Caco-2 (cell line): ENCODE data around the gene CACNA2D4. TPM values are rescaled to one million over a fixed set of nuclear protein-coding genes. Genes with fewer than 3 reads are reported as not detected.
A peak's percentile ranks its signal among the peaks of the same experiment; 100 is the strongest.

Experiments used
- BruUV-seq: library from RNA; stranded (reverse); fragments of 400-500 nt; replicated peaks from 2 replicates; lab custom pipeline; 2021; lab: Mats Ljungman, UMichigan
- CTCF ChIA-PET: fragments of 300-600 bp; sonication (Branson Sonifier 250); formaldehyde crosslinking; loops from one replicate; lab custom pipeline; 2022; ENCODE audit warnings: antibody characterized with exemption; lab: Charles Lee
- POLR2A ChIA-PET: fragments of 300-600 bp; sonication (Branson Sonifier 250); formaldehyde crosslinking; loops from one replicate; lab custom pipeline; 2022; ENCODE audit warnings: antibody characterized with exemption; lab: Charles Lee
- DNase-seq, 2 experiments: peaks; one replicate each; pipeline versions ENCODE4 v3.0.0 to v3.0.0-alpha.2; 2020 to 2022
- H3K27me3 ChIP-seq: replicated peaks from 2 replicates; pipeline ENCODE4 v1.6.0; 2011; ENCODE audit warnings: low read length; ENCODE audit not compliant: control insufficient read depth, insufficient read depth
- H3K36me3 ChIP-seq: 2 replicates; pipeline ENCODE4 v1.5.1; 2011; ENCODE audit warnings: low read length; ENCODE audit not compliant: control insufficient read depth, insufficient read depth
- H3K4me1 ChIP-seq: fragments of 250-450 bp; sonication (Bioruptor Pico); 2 replicates; pipeline ENCODE4 v1.5.1; 2020; ENCODE audit warnings: mild to moderate bottlenecking
- H3K4me3 ChIP-seq: 2 replicates; pipeline ENCODE4 v1.5.1; 2011; ENCODE audit warnings: low read depth, mild to moderate bottlenecking, control low read depth, low read length
- H3K9me3 ChIP-seq: fragments of 250-450 bp; sonication (Bioruptor Pico); 2 replicates; pipeline ENCODE4 v1.5.1; 2020; ENCODE audit warnings: mild to moderate bottlenecking, moderate library complexity
- H3K27ac Mint-ChIP-seq: one replicate; pipeline ENCODE4 v1.8.0; 2022; ENCODE audit warnings: mixed read lengths; ENCODE audit not compliant: unreplicated experiment
- H3K27me3 Mint-ChIP-seq: one replicate; pipeline ENCODE4 v1.8.0; 2022; ENCODE audit warnings: mixed read lengths; ENCODE audit not compliant: insufficient read depth, unreplicated experiment
- H3K36me3 Mint-ChIP-seq: one replicate; pipeline ENCODE4 v1.8.0; 2022; ENCODE audit warnings: mild to moderate bottlenecking, mixed read lengths; ENCODE audit not compliant: insufficient read depth, unreplicated experiment
- H3K4me1 Mint-ChIP-seq: one replicate; pipeline ENCODE4 v1.8.0; 2022; ENCODE audit warnings: low read depth, mixed read lengths; ENCODE audit not compliant: unreplicated experiment
- H3K4me3 Mint-ChIP-seq: one replicate; pipeline ENCODE4 v1.8.0; 2022; ENCODE audit warnings: mild to moderate bottlenecking, moderate library complexity, mixed read lengths; ENCODE audit not compliant: unreplicated experiment
- H3K9me3 Mint-ChIP-seq: one replicate; pipeline ENCODE4 v1.8.0; 2022; ENCODE audit warnings: mixed read lengths; ENCODE audit not compliant: unreplicated experiment
- CTCF ChIP-seq, 2 experiments: fragments of 200-600 bp in 1 of 2; IDR thresholded peaks; 1 replicate in 1 of 2; 2 replicates in 1 of 2; pipeline versions ENCODE4 v1.5.1 to v1.8.0; 2011 to 2022; ENCODE audit warnings: antibody characterized with exemption in 1 of 2, control low read depth in 1 of 2, inconsistent platforms in 1 of 2, low read depth in 1 of 2, low read length in 1 of 2, mild to moderate bottlenecking in 1 of 2, moderate library complexity in 1 of 2; ENCODE audit not compliant: insufficient read depth in 1 of 2, severe bottlenecking in 1 of 2, unreplicated experiment in 1 of 2
- intact Hi-C: fragments of 100-400 bp; cut with micrococcal nuclease; formaldehyde crosslinking; loops from one replicate; pipeline ENCODE4 v1.10.0; 2022; ENCODE audit not compliant: unreplicated experiment
- total RNA-seq: library from RNA; stranded (reverse); gene quantifications from 2 replicates; pipeline ENCODE4 v1.2.3, GENCODE V29; 2022

CACNA2D4 gene
- total RNA-seq, 1 experiment from 2014 or later = 2.2 TPM

GRCh38 chr12:1929985-1930802, 11.7 kb upstream of the CACNA2D4 start:
- peaks cover 11% of the 10 kb centered on the region for H3K27me3 Mint-ChIP-seq

GRCh38 chr12:1929241-1929984, 11.0 kb upstream of the CACNA2D4 start:
- peak in 1 of 2 experiments; percentile 31 for DNase-seq
- Histone ChIP-seq H3K4me1 (no peaks in the 10 kb centered on the region), H3K9me3 (no peaks in the 10 kb centered on the region), H3K36me3 (no peaks in the 10 kb centered on the region), H3K27me3 (no peaks in the 10 kb centered on the region), H3K4me3 (no peak overlapping the region)
- Mint-ChIP-seq H3K27ac (no peak overlapping the region), H3K4me1 (no peaks in the 10 kb centered on the region), H3K9me3 (no peaks in the 10 kb centered on the region), H3K4me3 (no peak overlapping the region), H3K27me3 (peaks cover 16% of the 10 kb centered on the region), H3K36me3 (no peaks in the 10 kb centered on the region)
- ChIA-PET CTCF (interaction anchor here (2.4 kb wide), 1 partner anchor 10 kb away, joined by 12 read pairs; no protein-coding TSS in a partner anchor), POLR2A (no interaction called here)
- intact Hi-C loops = no loop called here
- BruUV-seq = no TSS peak
- TF ChIP-seq CTCF (IDR thresholded peaks at IDR 0.05; ENCODE audit: insufficient read depth in 1 of 2, low read depth in 1 of 2, low read length in 1 of 2, severe bottlenecking in 1 of 2, unreplicated experiment in 1 of 2) = no peak

More at GRCh38 chr12:1929985-1930802, 11.7 kb upstream of the CACNA2D4 start:
- H3K27me3 ChIP-seq = no peaks in the 10 kb centered on the region
- no peaks in the 10 kb centered on the region for H3K9me3 ChIP-seq
- H3K4me1 Mint-ChIP-seq = no peaks in the 10 kb centered on the region
- H3K4me3 Mint-ChIP-seq = no peak overlapping the region
- no peaks in the 10 kb centered on the region for H3K9me3 Mint-ChIP-seq
- H3K27ac Mint-ChIP-seq = no peak overlapping the region
- no peak for TF ChIP-seq CTCF (IDR thresholded peaks at IDR 0.05; ENCODE audit: insufficient read depth in 1 of 2, low read depth in 1 of 2, low read length in 1 of 2, severe bottlenecking in 1 of 2, unreplicated experiment in 1 of 2)
- peak in 1 of 2 experiments; percentile 32 for DNase-seq
- no peaks in the 10 kb centered on the region for H3K36me3 Mint-ChIP-seq
- no peak overlapping the region for H3K4me3 ChIP-seq
- H3K4me1 ChIP-seq = no peaks in the 10 kb centered on the region
- ChIA-PET POLR2A (no interaction called here), CTCF (interaction anchor here (0.6 to 0.9 kb wide), 2 partner anchors 24 to 259 kb away, joined by 3 read pairs; no protein-coding TSS in a partner anchor)
- no TSS peak for BruUV-seq
- H3K36me3 ChIP-seq = no peaks in the 10 kb centered on the region
- intact Hi-C loops = no loop called here

- POLR2A ChIA-PET = no interaction called here
- Histone ChIP-seq H3K4me1 (no peaks in the 10 kb centered on the region), H3K27me3 (no peaks in the 10 kb centered on the region), H3K36me3 (no peaks in the 10 kb centered on the region), H3K9me3 (no peaks in the 10 kb centered on the region), H3K4me3 (no peak overlapping the region)
- no peaks in the 10 kb centered on the region for H3K9me3 Mint-ChIP-seq
- no peak for TF ChIP-seq CTCF (IDR thresholded peaks at IDR 0.05; ENCODE audit: insufficient read depth in 1 of 2, low read depth in 1 of 2, low read length in 1 of 2, severe bottlenecking in 1 of 2, unreplicated experiment in 1 of 2)
- no peaks in the 10 kb centered on the region for H3K4me1 Mint-ChIP-seq
- intact Hi-C loops = no loop called here
- no peak overlapping the region for H3K27ac Mint-ChIP-seq
- H3K36me3 Mint-ChIP-seq = no peaks in the 10 kb centered on the region
- no TSS peak for BruUV-seq
- H3K4me3 Mint-ChIP-seq = no peak overlapping the region
- peak in 1 of 2 experiments; percentile 26 for DNase-seq
- H3K27me3 Mint-ChIP-seq = peaks cover 17% of the 10 kb centered on the region
- CTCF ChIA-PET = interaction anchor here (2.4 kb wide), 1 partner anchor 11 kb away, joined by 12 read pairs; no protein-coding TSS in a partner anchor
Measured at GRCh38 chr12:1928439-1929121, 10.1 kb upstream of the CACNA2D4 start.
